ENCODE measurements around the gene AMY1C. TPM values are rescaled to one million over a fixed set of nuclear protein-coding genes. Genes with fewer than 3 reads are reported as not detected.

AMY1C gene
- not detected in 2 replicates for total RNA-seq (2014; rRNA removed; shearing (Covaris generic))

DNA sequence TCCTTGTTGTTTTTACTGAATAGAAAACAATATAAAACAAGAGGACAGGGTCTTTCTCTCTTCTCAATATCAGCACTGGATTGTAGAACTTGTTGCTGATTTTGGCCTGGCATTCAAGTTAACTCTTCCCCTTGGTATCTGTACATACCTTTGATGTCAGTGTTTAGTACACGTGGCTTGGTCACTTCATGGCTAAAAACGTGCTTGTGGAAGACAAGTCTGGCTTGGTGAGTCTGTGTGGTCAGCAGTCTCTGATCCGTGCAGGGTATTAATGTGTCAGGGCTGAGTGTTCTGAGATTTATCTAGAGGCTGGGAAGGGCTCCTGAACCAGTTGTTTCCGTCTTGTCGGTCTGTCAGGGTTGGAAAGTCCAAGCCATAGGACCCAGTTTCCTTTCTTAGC lies at the start of gene AMY1C:
Gene AMY1C, plus strand, starts transcription at position 301 of the 400 bp plus-strand sequence. CDS start 572 bp downstream, outside the sequence.

Other genes starting within 250 kb of the AMY1C start
- gene RNPC3, start 224.2 kb upstream of the AMY1C start, total RNA-seq (2014; rRNA removed; shearing (Covaris generic)): 7.0 and 8.4 TPM in 2 replicates
- 0.83 and 1.1 TPM in 2 replicates for gene AMY2B, start 178.3 kb upstream of the AMY1C start, total RNA-seq (2014; rRNA removed; shearing (Covaris generic))
- gene AMY2A, start 132.5 kb upstream of the AMY1C start, total RNA-seq (2014; rRNA removed; shearing (Covaris generic)): not detected in 2 replicates
- not detected in 2 replicates for gene AMY1A, start 94.1 kb upstream of the AMY1C start, total RNA-seq (2014; rRNA removed; shearing (Covaris generic))
- not detected in 2 replicates for gene AMY1B, start 53.7 kb upstream of the AMY1C start, total RNA-seq (2014; rRNA removed; shearing (Covaris generic))

All from A375 (cell line).